OCI-LY1 (cell line): ENCODE data around the gene LY9.

Source experiments
- H2AFZ ChIP-seq: fragments of 200-600 bp; sonication (generic), shearing (Covaris generic); 2 replicates; pipeline ENCODE4 v1.6.0; 2014; ENCODE audit warnings: antibody characterized with exemption, mild to moderate bottlenecking, low read length
- H3F3A ChIP-seq: fragments of 200-600 bp; sonication (generic), shearing (Covaris generic); 2 replicates; pipeline ENCODE4 v1.6.0; 2014; ENCODE audit warnings: mild to moderate bottlenecking, antibody characterized with exemption, low read length, moderate library complexity; ENCODE audit not compliant: insufficient read depth
- H3K27ac ChIP-seq: fragments of 200-600 bp; sonication (generic); 2 replicates; pipeline ENCODE4 v1.5.1; 2014; ENCODE audit warnings: low read length, mixed run types, mild to moderate bottlenecking, low read depth; ENCODE audit not compliant: poor library complexity, severe bottlenecking
- H3K27me3 ChIP-seq: fragments of 200-600 bp; sonication (generic); 2 replicates; pipeline ENCODE4 v1.6.0; 2014; ENCODE audit warnings: antibody characterized with exemption, mild to moderate bottlenecking, low read length, moderate library complexity; ENCODE audit not compliant: insufficient read depth
- H3K36me3 ChIP-seq: fragments of 200-600 bp; sonication (generic); 2 replicates; pipeline ENCODE4 v1.6.1; 2014; ENCODE audit warnings: mild to moderate bottlenecking, antibody characterized with exemption, low read length, moderate library complexity, mixed read lengths; ENCODE audit not compliant: insufficient read depth
- H3K4me1 ChIP-seq: fragments of 200-600 bp; sonication (generic); 2 replicates; pipeline ENCODE4 v1.5.1; 2014; ENCODE audit warnings: mild to moderate bottlenecking, low read length, moderate library complexity; ENCODE audit not compliant: insufficient read depth, severe bottlenecking
- H3K4me2 ChIP-seq: fragments of 200-600 bp; sonication (generic), shearing (Covaris generic); 2 replicates; pipeline ENCODE4 v1.6.1; 2014; ENCODE audit warnings: low read length
- H3K4me3 ChIP-seq: fragments of 200-600 bp; sonication (generic); 2 replicates; pipeline ENCODE4 v1.5.1; 2014; ENCODE audit warnings: low read length, low read depth, mild to moderate bottlenecking, mixed read lengths; ENCODE audit not compliant: poor library complexity, severe bottlenecking
- H3K79me2 ChIP-seq: fragments of 200-600 bp; shearing (Covaris generic); 2 replicates; pipeline ENCODE4 v1.6.1; 2016; ENCODE audit warnings: mixed run types, low read length, mixed read lengths; ENCODE audit not compliant: insufficient read depth
- H3K9ac ChIP-seq: fragments of 200-600 bp; sonication (generic), shearing (Covaris generic); 2 replicates; pipeline ENCODE4 v1.6.1; 2014; ENCODE audit warnings: mild to moderate bottlenecking, low read length, mixed read lengths
- H3K9me2 ChIP-seq: fragments of 200-600 bp; sonication (generic), shearing (Covaris generic); 2 replicates; pipeline ENCODE4 v1.6.1; 2014; ENCODE audit warnings: low read depth, mild to moderate bottlenecking, low read length, mixed read lengths
- H3K9me3 ChIP-seq: fragments of 200-600 bp; shearing (Covaris generic); 2 replicates; pipeline ENCODE4 v1.6.1; 2014; ENCODE audit warnings: low read length, mixed read lengths
- H4K20me1 ChIP-seq: fragments of 200-600 bp; sonication (generic), shearing (Covaris generic); 2 replicates; pipeline ENCODE4 v1.6.0; 2016; ENCODE audit warnings: mild to moderate bottlenecking, low read length; ENCODE audit not compliant: insufficient read depth
- CTCF ChIP-seq: fragments of 200-600 bp; sonication (generic), shearing (Covaris generic); IDR thresholded peaks from 2 replicates; pipeline ENCODE4 v1.5.1; 2017; ENCODE audit warnings: mild to moderate bottlenecking, antibody characterized with exemption, low read length, moderate library complexity, mixed read lengths
- EZH2 ChIP-seq: fragments of 200-600 bp; sonication (generic), shearing (Covaris generic); IDR thresholded peaks from 2 replicates; pipeline ENCODE4 v1.8.0; 2017; ENCODE audit warnings: borderline replicate concordance, mixed run types, mild to moderate bottlenecking, antibody characterized with exemption, low read length, moderate library complexity, mixed read lengths

The LY9 gene

GRCh38 chr1:160763993-160764392 is 32.0 kb upstream of the LY9 start:
- Histone ChIP-seq H3K4me2 (no peak overlapping the region), H3K9me2 (no peaks in the 10 kb centered on the region), H3K27ac (no peak overlapping the region), H3K36me3 (no peaks in the 10 kb centered on the region), H3K4me3 (no peak overlapping the region), H2AFZ (no peak overlapping the region), H3K4me1 (peaks cover 13% of the 10 kb centered on the region), H3K79me2 (no peaks in the 10 kb centered on the region), H3F3A (no peaks in the 10 kb centered on the region), H3K9ac (no peak overlapping the region), H4K20me1 (no peaks in the 10 kb centered on the region), H3K9me3 (no peaks in the 10 kb centered on the region), H3K27me3 (no peaks in the 10 kb centered on the region)
- no peak for TF ChIP-seq EZH2
- no peak for TF ChIP-seq CTCF

GRCh38 chr1:160767395-160768294 is 28.3 kb upstream of the LY9 start:
- Histone ChIP-seq H3K4me1 (peaks cover 13% of the 10 kb centered on the region), H3K9me3 (no peaks in the 10 kb centered on the region), H3K27ac (peak overlapping the region; percentile 71), H3K4me3 (peak overlapping the region; percentile 68), H3K9me2 (no peaks in the 10 kb centered on the region), H2AFZ (peak overlapping the region; percentile 100), H3K79me2 (no peaks in the 10 kb centered on the region), H3K9ac (peak overlapping the region; percentile 95), H3F3A (no peaks in the 10 kb centered on the region), H3K36me3 (no peaks in the 10 kb centered on the region), H3K27me3 (no peaks in the 10 kb centered on the region), H4K20me1 (no peaks in the 10 kb centered on the region), H3K4me2 (peak overlapping the region; percentile 100)
- TF ChIP-seq EZH2 (no peak), CTCF (no peak)

- peak; percentile 95 for TF ChIP-seq CTCF
- no peak for TF ChIP-seq EZH2
- H3K27ac ChIP-seq = peak overlapping the region; percentile 71
- H2AFZ ChIP-seq = peak overlapping the region; percentile 100
- peak overlapping the region; percentile 95 for H3K9ac ChIP-seq
- H3K79me2 ChIP-seq = no peaks in the 10 kb centered on the region
- no peaks in the 10 kb centered on the region for H3K9me3 ChIP-seq
- peaks cover 13% of the 10 kb centered on the region for H3K4me1 ChIP-seq
- H3K4me3 ChIP-seq = peak overlapping the region; percentile 68
- H3K27me3 ChIP-seq = no peaks in the 10 kb centered on the region
- no peaks in the 10 kb centered on the region for H3K36me3 ChIP-seq
- no peaks in the 10 kb centered on the region for H3F3A ChIP-seq
- no peaks in the 10 kb centered on the region for H3K9me2 ChIP-seq
- no peaks in the 10 kb centered on the region for H4K20me1 ChIP-seq
- peak overlapping the region; percentile 100 for H3K4me2 ChIP-seq
Observed at GRCh38 chr1:160768295-160768657, 27.7 kb upstream of the LY9 start.
